ENCODE results near the gene PHACTR2.

Gene PHACTR2

DNA sequence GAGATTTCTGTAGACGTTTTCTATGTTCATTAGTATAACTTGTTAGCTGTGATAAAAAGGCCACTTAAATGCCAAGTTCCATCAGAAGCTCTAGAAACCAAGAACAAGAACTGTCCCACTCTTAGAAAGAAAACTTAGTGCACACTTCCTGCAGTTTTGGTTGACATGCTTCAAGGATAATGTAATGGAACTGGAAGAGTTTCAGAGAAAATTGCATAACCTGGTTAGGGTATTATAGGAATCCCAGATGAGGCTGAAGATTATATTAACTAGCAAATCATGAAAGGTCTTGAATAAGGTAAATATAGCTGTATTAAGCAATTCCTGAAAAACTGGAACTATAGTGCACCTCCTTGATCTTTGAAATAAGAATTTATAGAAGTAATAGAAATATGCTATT lies 1.8 kb upstream of the PHACTR2 start:
- DNase-seq, result no peak

GRCh38 chr6:143676437-143677045 lies 1.2 kb upstream of the PHACTR2 start:
- no peak for DNase-seq

DNA sequence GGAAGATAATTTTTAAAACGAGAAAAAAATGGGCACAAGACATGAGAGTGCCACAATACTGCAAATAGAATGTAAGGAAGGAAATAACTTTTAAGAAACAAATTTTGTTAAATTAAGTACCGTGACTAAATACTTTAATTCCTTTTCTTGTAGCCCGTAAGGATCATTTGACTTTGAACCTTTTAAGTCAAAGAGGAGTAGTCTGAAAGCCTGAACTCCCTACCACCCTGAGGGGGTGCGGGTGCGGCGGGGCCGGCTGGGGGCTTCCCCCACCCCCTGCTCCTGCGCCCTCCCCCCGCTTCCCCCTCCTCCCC lies 231 bp upstream of the PHACTR2 start:
- DNase-seq, result no peak

DNA sequence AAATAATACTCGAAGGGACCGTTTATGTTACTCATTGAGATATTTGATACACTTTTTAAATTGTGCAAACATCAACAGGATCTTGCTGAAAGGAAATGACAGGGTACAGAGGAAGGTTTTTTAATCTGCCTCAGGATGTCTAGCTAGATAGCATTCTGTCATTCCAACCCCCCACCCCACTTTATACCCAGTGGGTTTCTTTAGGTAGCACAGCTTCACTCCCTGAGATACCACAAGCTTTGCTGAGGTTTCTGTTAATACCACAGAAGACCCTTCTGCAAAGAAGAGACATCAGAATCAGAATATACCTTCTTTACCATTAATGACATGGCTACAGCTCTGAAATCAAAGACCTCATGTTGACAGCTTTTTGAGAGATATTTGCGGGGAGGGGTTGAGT lies 1.3 kb downstream of the PHACTR2 start:
- no peak for DNase-seq

GRCh38 chr6:143680141-143680540 lies 2.4 kb downstream of the PHACTR2 start:
- no peak for DNase-seq

DNA sequence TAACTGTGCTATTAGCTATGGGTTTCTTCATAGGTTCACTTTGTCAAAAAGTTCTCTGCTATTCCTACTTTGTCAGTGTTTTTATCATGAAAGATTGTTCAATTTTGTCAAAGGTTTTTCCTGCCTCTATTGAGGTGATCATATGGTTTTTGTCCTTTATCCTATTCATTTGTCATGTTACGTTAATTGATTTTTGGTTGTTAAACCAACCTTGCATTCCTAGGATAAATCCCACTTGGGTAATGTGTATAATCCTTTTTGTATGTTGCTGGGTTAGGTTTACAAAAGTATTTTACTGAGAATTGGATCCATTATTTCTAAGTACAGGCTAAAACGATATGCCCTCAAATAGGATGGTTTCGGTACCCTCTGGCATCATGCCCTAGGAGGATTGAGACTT lies 5.0 kb downstream of the PHACTR2 start:
- DNase-seq, result no peak

- no peak for DNase-seq
Measured at GRCh38 chr6:143684486-143684885, 6.7 kb downstream of the PHACTR2 start.

DNA sequence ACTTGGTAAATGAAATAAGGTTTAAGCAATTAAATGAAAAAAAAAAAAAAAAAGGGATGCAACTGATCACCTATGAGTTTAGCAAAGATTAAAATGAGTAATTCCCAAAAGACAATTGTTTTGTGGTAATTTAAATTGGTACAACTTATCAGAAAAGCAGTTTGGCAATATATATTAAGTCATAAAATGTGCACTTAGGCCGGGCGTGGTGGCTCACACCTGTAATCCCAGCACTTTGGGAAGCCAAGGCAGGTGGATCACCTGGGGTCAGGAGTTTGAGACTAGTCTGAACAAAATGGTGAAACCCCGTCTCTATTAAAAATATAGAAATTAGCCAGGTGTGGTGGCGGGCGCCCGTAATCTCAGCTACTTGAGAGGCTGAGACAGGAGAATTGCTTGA lies 7.9 kb downstream of the PHACTR2 start:
- no peak for DNase-seq

GRCh38 chr6:143687591-143687990 lies 9.8 kb downstream of the PHACTR2 start:
- DNase-seq, result no peak

GRCh38 chr6:143688681-143689080 lies 10.9 kb downstream of the PHACTR2 start:
- no peak for DNase-seq

DNA sequence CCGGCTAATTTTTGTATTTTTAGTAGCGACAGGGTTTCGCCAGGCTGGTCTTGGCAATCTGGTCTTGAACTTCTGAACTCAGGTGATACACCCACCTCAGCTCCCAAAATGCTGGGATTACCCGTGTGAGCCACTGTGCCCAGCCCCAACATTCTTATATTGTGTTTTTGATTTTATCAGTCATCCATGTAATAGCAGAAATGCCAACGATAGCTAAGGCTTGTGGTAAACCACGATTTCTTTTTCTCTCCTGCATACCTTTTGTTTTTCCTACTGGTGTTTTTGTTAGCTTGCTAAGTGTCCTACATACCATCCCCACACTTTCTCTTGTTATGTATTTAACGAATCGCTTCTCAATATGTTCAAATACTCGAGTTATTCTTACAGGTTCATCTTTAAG lies 12.1 kb downstream of the PHACTR2 start:
- no peak for DNase-seq

GRCh38 chr6:143691155-143691554 lies 13.4 kb downstream of the PHACTR2 start:
- no peak for DNase-seq

DNA sequence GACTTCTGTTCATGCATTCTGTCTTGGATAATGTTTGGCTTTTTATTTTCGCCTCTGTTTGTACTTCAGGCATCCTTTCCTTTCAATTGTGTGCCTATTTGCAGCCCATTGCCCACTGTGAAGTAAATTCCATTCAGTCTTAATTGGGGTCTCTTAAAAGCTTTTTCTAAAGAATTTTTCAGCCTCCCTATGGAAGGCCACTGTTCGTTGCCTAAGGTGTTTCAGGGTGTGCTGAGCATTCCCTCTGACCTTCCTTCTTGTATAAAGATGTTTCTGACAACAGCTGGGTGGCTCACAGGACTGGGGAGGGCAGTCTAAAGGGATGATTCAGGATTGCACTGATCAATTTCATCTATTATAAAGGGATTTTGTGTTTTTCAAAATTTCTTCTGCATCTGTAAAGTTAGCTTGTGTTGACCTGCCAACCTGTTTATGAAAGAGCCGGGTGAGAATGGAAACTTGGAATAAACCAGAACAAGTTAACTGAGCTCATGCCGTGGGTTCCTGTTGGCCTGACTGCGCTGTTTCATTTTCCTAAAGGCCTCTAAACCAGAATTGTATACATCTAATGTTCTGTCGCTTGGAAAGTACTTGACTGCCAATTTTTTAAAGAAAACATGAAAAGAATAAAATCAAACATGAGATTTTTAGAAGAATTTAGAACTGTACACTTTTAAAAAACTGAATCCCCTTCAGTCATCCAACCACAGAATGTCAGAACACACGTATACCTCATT lies 14.3 kb downstream of the PHACTR2 start:
- no peak for DNase-seq

DNA sequence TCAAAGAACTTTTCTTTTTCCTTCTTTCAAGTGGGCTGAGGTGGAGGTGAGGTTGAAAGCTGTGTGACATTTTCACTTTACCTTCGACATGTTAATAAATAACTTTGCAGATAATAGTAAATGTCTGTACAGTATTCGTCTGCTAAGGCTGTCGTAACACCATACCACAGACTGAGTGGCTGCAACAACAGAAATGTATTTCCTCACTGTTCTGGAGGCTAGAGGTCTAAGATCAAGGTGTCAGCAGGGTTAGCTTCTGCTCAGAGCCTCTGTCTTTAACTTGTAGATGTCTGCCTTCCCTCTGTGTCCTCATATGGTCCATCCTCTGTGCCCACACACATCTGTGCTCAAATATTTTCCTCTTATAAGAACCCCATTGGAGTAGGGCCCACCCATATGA lies 14.9 kb downstream of the PHACTR2 start:
- DNase-seq, result no peak

GRCh38 chr6:143694013-143694412 lies 16.2 kb downstream of the PHACTR2 start:
- DNase-seq, result no peak

- DNase-seq, result no peak
Measured at GRCh38 chr6:143694560-143694959, 16.8 kb downstream of the PHACTR2 start.

DNA sequence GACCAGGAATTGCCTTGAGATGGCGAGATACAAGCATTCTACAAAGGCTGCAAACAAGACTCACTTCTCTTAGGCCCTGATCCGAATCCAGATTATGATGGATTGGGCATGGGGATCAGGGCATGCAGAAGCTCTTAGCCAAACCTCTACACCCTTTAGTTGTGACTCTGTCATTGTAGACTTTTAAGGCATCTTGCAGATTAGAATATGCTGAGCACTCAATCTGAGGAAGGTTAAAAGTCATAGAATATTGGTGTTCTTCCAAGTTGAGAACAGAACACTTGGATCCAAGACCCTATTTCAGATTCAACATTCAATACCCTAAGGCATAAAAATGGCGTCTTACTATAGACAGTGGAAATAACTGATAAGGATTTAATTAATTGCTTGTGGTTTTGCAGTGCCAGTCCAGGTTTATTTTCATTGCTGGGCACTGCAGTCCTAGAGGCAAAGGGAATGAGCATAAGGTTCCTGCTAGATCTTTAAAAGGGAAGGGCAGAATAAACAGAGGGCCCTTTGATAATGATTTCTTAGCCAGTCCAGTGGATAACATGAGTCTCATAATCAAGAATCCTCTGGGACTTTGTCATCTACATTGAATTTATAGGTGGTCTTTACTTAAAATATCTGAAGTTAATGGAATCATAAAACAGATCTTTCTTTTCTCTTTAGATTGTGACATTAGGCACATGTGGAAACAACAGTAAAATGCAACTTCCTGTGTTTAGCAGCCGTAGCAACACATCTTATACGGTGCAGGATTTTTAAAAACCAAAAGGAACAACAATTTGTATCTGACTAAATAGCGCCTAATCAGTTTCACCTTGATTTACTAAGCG lies 17.6 kb downstream of the PHACTR2 start:
- DNase-seq, result no peak

DNA sequence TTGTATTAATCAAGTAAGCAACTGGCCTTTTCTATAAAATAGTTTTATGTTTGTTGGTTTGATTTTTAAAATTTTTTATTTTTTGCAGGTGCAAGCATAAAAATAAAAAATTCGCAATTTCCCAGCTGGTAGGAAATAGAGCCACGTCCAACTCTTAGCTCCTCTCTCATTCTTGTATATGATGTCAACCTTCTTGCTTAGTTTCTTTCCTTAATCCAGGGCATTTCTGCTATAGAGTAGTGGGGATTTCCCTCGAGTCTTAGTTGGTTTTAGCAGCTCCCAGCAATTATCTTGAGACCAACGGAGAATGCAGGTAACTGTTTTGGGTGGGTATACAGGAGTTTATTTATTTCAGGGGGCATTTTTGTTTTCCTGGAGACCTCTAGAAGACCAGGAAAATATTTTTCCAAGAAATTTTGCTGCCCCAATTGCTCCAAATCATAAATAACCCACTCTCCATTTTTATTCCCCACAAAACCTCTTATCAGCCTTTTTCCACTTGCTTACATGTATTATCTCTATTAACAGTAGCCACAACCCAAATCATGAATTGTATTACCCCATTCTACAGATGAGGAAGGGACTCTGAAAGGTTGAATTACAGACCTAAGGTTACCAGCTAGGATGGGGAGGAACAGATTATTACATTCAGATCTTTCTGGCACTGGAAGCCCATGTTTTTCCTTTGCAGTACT lies 18.4 kb downstream of the PHACTR2 start:
- no peak for DNase-seq

DNA sequence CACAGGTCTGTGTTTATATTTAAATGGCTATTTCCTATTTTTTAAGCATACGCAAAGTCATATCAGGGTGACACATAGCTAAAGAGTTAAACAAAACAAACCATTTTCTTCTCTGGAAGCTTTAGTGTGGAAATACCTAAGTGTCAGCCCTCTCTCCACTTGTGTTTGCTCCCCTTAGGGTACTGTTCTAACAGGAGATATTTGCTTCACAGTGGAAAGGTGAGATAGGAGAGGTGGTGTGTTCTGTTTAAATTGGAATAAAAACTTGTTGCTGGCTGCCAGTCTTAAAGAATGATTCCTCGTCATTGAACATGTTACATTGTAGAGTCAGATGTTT lies 18.9 kb downstream of the PHACTR2 start:
- no peak for DNase-seq

- DNase-seq, result no peak
Measured at GRCh38 chr6:143697076-143697800, 19.5 kb downstream of the PHACTR2 start.

GRCh38 chr6:143698329-143698728 lies 20.6 kb downstream of the PHACTR2 start:
- no peak for DNase-seq

DNA sequence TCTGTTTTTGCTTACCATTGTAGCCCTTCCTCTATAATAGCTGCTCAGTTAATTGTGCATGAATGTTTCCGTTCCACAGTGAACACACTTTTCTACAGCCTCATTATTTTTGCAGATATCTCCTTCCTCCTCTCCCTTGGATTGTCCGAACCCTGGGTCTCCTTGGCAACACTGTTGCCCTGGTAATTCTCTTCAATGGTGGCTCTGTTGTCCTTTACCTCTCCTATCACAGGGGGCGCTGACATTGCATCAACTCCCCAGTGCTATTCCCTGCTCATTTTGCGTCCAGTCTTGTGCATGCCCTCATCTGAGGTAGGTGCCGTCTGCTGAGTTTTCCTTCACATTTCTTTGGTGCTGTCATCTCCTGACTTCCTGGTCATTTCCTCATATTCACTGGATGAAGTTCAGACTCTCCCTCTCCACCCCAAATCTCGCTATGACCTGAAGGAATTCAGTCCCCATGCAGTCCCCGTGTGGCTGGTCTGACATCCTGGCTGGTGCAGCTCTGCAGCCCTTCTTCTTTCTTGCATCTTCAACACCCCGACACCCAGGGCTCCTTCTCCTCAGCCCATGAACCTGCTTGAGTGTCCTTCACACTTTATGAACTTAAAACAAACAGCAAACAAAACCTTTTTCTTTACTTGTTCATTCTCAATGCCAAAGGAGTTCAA lies 21.1 kb downstream of the PHACTR2 start:
- no peak for DNase-seq

All from GDM1 (cell line).